Ishikawa (cell line): ENCODE results near the gene KRT31.

ENCODE experiments used
- REST ChIP-seq: IDR thresholded peaks from 2 replicates; pipeline ENCODE4 v1.6.1; 2012; ENCODE audit warnings: low read depth, mild to moderate bottlenecking
- TAF1 ChIP-seq: IDR thresholded peaks from 2 replicates; pipeline ENCODE4 v1.6.1; 2012; ENCODE audit warnings: low read depth, mild to moderate bottlenecking

GRCh38 chr17:41395611-41396010 is 1.8 kb downstream of the KRT31 start:
- no peak for TF ChIP-seq TAF1
- no peak for TF ChIP-seq REST
